GM12891 (cell line): ENCODE data around the gene MED4. TPM values are rescaled to one million over a fixed set of nuclear protein-coding genes. Genes with fewer than 3 reads are reported as not detected.

ENCODE experiments used
- DNase-seq: peaks from one replicate; pipeline ENCODE4 v3.0.0; 2011; ENCODE audit warnings: low spot score; ENCODE audit not compliant: insufficient read length
- FAIRE-seq: peaks from 2 replicates; lab custom pipeline; 2011; peaks lifted over from hg19 to GRCh38; lab: Jason Lieb, UNC
- PAX5 ChIP-seq: IDR thresholded peaks from 2 replicates; pipeline ENCODE4 v1.6.1; 2011; ENCODE audit warnings: low read length, moderate library complexity, mild to moderate bottlenecking; ENCODE audit not compliant: insufficient read depth, severe bottlenecking
- POLR2A ChIP-seq: IDR thresholded peaks from 2 replicates; pipeline ENCODE4 v1.6.1; 2011; ENCODE audit warnings: low read depth, low read length, control low read depth
- POLR2AphosphoS5 ChIP-seq: IDR thresholded peaks from 2 replicates; pipeline ENCODE4 v1.6.1; 2011; ENCODE audit warnings: low read depth, low read length, control low read depth
- POU2F2 ChIP-seq: IDR thresholded peaks from 2 replicates; pipeline ENCODE4 v1.6.1; 2011; ENCODE audit warnings: low read depth, mild to moderate bottlenecking, control low read depth, low read length, moderate library complexity
- SPI1 ChIP-seq: IDR thresholded peaks from 2 replicates; pipeline ENCODE4 v1.6.1; 2011; ENCODE audit warnings: low read depth, low read length, control low read depth
- TAF1 ChIP-seq: IDR thresholded peaks from 2 replicates; pipeline ENCODE4 v1.6.1; 2011; ENCODE audit warnings: low read depth, low read length, control low read depth
- polyA plus RNA-seq: library from polyadenylated mRNA; unstranded; fragments of >200 nt; gene quantifications from one replicate; pipeline ENCODE4 v1.2.1, GENCODE V29; 2012; ENCODE audit warnings: low read depth, missing spikeins, inconsistent platforms; ENCODE audit not compliant: missing spikeins

Gene MED4, protein sequence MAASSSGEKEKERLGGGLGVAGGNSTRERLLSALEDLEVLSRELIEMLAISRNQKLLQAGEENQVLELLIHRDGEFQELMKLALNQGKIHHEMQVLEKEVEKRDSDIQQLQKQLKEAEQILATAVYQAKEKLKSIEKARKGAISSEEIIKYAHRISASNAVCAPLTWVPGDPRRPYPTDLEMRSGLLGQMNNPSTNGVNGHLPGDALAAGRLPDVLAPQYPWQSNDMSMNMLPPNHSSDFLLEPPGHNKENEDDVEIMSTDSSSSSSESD
- 44.6 TPM for polyA plus RNA-seq

DNA sequence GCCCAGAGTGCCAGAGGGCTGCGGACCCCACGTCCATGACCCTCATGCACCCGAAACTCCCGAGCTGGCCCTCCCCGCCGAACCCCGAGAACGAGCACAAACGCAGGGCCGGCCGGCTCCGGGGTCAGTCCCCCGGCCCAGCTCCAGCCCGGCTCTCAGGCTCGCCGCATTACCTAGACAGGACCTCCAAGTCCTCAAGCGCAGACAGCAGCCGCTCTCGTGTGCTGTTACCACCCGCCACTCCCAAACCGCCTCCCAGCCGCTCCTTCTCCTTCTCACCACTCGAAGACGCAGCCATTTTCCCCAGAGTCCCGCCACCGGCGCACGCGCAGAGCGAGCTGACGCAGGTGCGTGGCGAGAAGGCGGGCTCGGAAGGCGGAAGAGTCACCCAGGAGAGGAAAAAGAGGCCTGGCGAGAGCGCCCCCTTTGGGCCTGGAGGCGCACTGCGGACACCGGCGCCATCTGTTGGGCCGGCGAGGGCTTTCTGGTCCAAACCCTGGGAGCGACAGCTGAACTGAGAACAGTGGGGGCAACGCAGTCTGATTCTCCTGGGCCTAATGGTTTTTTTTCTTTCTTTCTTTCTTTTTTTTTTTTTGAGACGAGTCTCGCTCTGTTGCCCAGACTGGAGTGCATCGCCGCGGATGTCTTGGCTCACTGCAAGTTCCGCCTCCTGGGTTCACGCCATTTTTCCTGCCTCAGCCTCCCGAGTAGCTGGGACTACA, at the start of gene MED4:
Gene MED4, minus strand, starts transcription at position 324 of the 722 bp plus-strand sequence. Its CDS starts 26 bp downstream, at position 298.
- TF ChIP-seq PAX5, result peak; percentile 27
- peak; percentile 27; the same call in 1 of the 2 replicates for TF ChIP-seq SPI1
- peak; percentile 95 for TF ChIP-seq POLR2AphosphoS5
- peak; percentile 94 for TF ChIP-seq POLR2A
- peak; percentile 99 for TF ChIP-seq TAF1
- TF ChIP-seq POU2F2, result no peak
- DNase-seq (peak; percentile 92), FAIRE-seq (peak; percentile 98)

DNA sequence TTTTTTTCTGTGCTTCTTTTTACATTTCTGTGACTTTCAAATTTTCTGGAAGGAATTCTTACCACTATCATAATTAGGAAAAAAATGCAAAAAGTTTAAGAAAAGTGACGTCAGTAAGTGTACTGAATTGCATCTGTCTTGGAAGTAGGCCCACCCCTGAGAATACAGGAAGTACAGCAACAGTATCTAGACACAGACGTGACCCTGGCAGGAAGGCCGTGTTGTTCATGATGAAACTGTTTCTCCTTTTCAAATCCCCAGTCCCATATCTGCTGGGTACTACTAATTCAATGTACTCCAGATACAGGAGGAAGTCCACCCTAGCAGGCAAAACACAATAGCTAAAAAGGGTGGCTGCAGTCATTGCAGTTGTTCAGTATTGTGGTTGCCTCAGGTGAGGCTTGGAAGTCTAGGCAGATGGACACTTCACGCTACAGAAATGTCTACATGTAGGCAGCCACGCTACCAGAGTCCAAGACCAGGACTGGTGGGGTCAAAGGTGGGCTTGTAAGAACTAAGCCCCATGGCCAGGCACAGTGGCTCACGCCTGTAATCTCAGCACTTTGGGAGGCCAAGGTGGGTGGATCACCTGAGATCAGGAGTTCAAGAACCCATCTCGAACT, 49.6 kb upstream of the MED4 start:
- TF ChIP-seq POLR2A, result no peak
- TF ChIP-seq POLR2AphosphoS5, result no peak
- no peak for TF ChIP-seq PAX5
- no peak for TF ChIP-seq SPI1
- no peak for TF ChIP-seq POU2F2
- TF ChIP-seq TAF1, result no peak
- DNase-seq (no peak), FAIRE-seq (no peak)

DNA sequence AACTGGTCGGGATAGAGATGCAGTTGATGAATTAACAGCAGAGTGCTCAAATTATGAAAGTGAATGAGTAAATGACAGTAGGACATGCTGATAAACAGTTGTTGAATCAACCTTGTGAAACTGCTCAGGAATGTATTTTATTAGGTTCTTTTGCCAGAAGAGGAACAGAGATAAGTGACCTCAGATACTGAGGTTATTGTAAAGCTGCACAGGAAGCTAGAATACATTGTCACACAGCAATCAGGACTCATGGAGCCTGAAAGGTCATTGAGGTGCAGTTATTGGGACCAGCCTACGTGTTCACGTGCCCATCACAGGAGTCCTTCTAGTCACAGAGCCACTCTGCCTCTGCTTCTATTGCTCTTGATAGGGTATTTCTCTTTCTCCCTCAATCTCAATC, 47.5 kb upstream of the MED4 start:
- FAIRE-seq (peak; percentile 74), DNase-seq (no peak)
- peak; percentile 22 for TF ChIP-seq PAX5
- no peak for TF ChIP-seq POLR2AphosphoS5
- TF ChIP-seq SPI1, result peak; percentile 93
- no peak for TF ChIP-seq TAF1

GRCh38 chr13:48138270-48138669, 43.4 kb upstream of the MED4 start:
- DNase-seq, result no peak
- no peak for FAIRE-seq
- TF ChIP-seq SPI1 (no peak), POU2F2 (no peak), POLR2AphosphoS5 (no peak), TAF1 (no peak), PAX5 (no peak), POLR2A (no peak)

DNA sequence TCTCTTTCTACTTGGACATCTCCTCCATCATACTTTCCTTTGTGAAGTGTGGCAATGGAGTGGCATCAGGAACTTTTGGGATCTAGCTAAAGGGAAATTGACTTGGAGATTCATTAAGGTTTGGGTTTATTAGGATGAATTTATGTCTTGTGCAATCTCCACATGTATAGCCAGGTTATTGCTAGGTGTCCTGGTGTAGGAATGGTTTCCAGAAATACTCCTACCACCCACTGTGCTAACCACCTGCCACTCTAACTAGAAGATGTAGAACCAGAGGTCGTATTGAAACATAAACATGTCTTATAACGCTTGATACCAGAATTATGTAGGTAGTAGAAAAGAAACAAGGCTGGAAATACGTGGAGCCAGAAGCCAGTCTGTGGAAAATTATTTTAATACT, 38.1 kb upstream of the MED4 start:
- DNase-seq (no peak), FAIRE-seq (no peak)
- no peak for TF ChIP-seq POLR2AphosphoS5
- no peak for TF ChIP-seq POLR2A
- TF ChIP-seq POU2F2, result no peak
- TF ChIP-seq TAF1, result no peak
- TF ChIP-seq PAX5, result no peak
- TF ChIP-seq SPI1, result no peak

GRCh38 chr13:48131533-48131932, 36.6 kb upstream of the MED4 start:
- TF ChIP-seq TAF1 (no peak), POLR2A (no peak), SPI1 (no peak), POU2F2 (no peak), PAX5 (no peak), POLR2AphosphoS5 (no peak)
- FAIRE-seq, result no peak
- DNase-seq, result no peak

- peak; percentile 84 for FAIRE-seq
- TF ChIP-seq POLR2A (no peak), PAX5 (no peak), TAF1 (no peak), POU2F2 (no peak), SPI1 (no peak), POLR2AphosphoS5 (no peak)
- DNase-seq, result peak; percentile 29
These were observed 32.3 kb upstream of the MED4 start for GRCh38 chr13:48126944-48127830.

DNA sequence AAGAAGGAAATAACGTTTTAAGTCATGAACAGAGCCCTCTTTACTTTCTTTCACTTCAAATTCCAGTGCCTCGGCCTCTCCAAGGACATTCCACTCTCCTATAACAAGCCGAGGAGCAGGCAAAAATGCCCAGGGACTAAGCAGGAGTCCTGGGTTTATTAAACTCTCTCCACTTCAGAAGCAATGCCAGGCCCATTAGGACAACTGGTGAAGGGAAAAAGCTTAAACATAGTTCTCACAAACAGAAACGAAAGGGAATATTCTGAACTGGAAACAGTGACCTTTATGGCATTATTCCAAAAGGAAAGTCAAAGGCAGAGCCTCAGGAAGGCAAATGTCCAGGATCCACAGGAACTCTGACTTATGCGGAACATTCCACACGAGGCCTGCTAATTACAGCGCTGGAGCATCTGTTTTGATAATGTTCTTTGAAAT, 30.9 kb upstream of the MED4 start:
- no peak for DNase-seq
- TF ChIP-seq POLR2A (no peak), POLR2AphosphoS5 (no peak), TAF1 (no peak), POU2F2 (no peak), PAX5 (no peak), SPI1 (no peak)
- FAIRE-seq, result no peak
